GM21360 (cell line): ENCODE measurements around the gene SEC24D.

Source experiments
- ATAC-seq: cut with Tn5 transposase; IDR thresholded peaks from one replicate; pipeline ENCODE4 v1.9.1; 2021; ENCODE audit warnings: mild to moderate bottlenecking, moderate library complexity; ENCODE audit not compliant: unreplicated experiment

The SEC24D gene

DNA sequence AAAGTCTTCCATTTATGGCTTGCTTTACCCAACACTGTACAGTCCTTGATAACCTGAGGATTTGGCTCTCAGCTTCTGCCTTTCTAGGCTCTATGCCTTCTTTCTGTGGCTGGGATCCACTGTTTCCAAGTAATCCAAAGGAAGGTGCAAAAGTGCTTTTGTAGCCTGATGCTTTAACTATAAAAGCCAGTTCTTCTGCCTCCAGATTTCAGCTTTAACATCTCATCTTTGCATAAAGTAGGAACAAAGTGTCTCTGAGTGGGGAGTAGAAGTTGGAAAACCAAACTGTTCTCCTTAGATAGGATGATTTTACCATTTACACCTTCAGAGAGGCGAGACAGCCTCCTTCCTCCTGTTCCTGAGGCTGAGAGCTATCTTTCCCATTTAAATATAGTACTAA is 11.1 kb upstream of the SEC24D start:
- ATAC-seq, result no peak

DNA sequence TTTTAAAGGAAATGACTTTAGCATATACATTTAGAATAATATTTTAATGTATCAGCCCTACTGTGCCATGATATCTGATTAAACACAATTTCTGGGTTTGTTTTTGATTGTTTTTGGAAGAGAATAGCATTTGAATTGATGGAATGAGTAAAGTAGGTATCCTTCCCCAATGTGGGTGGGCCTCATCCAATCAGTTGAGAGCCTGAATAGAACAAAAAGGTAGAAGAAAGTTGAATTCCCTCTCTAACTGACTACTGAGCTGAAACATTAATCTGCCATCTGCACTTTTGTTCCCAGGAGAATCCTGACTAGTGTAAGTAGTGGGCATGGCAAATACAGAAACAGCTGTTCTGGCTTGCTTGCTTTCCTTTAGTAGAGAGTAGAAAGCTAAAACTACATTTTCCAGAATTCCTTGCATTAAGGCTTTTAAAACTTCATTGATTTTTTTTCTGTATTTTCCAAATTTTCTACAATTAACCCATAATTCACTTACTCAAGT is 9.7 kb upstream of the SEC24D start:
- ATAC-seq, result no peak

DNA sequence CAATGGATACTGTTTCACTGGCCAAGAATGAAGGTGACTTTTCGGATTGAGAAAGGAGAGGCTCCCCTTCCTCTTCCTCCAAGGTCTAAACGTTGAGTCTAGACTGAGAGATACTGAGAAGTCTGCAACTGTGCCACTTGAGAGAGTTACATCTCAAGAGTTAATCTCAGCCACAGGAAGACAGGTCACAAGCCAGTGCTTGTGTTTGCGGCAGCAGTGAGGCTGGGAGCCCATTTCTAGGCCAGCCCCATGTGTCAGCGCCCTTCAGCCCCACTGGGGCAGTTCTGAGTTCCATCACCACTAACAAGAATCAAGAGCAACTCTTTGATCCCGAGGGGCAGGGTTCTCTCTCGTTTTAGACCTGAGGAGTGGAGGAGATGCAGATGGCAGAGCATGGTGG is 7.3 kb upstream of the SEC24D start:
- no peak for ATAC-seq

DNA sequence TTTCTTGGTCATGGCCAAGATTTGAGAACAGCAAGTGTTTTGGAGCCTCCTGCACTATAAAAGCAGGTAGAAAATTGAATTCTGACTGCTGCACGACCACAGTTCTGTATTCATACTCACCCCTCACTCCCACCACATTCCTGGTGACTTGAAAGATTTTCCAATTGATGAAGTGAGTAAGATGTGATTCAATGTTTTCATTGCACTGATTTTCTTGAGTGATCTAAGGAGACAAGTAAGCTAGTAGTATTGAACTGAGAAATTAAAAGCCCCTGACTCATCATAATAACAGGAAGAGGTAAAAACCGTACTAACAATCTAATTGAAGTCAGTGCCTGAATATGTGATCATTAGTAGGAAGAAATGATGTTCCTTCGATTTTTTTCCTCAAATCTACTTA is 6.1 kb upstream of the SEC24D start:
- no peak for ATAC-seq

DNA sequence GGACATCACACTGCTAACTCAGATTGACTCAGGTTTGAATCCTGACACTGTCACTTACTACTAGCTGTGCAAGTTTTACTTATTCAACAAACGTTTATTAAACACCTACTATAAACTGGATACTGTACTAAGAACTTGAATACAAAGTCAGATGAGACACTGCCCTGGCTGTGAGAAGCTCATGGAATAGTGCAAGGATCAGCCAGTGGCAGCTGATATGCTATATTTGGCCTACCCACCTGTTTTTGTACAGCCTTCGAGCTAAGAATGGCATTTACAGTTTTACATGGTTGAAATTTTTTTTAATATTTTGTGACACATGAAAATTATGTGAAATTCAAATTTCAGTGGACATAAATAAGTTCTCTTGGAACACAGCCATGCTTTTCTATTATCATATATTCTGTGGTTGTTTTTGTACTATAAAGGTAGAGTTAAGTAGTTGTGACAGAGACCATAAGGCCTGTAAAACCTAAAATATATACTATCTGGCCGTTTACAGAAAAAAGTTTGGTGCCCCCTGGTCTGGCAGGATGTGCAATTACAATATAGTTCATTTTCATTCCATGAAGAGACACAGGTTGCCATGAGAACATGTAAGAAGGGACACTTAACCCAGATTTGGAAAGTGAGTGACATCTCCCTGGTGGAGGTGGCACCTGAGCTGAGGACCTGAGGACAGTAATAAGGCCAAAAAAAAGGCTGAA is 3.4 kb upstream of the SEC24D start:
- ATAC-seq, result no peak

DNA sequence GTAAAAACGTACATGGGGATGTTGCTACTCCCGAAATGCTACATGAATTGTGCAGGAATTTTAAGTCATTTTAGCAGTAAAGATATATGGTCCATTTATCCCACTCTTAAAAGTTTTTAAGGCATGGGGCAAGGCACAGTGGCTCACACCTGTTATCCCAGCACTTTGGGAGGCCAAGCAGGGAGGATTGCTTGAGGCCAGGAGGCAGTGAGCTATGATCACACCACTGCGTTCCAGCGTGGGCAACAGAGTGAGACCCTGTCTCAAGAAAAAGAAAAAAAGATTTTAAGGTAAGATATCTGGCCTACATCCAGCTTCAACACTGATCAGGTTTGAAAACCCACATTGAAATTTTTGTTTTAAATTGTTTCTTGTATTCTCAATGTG is 1.2 kb upstream of the SEC24D start:
- ATAC-seq, result no peak

DNA sequence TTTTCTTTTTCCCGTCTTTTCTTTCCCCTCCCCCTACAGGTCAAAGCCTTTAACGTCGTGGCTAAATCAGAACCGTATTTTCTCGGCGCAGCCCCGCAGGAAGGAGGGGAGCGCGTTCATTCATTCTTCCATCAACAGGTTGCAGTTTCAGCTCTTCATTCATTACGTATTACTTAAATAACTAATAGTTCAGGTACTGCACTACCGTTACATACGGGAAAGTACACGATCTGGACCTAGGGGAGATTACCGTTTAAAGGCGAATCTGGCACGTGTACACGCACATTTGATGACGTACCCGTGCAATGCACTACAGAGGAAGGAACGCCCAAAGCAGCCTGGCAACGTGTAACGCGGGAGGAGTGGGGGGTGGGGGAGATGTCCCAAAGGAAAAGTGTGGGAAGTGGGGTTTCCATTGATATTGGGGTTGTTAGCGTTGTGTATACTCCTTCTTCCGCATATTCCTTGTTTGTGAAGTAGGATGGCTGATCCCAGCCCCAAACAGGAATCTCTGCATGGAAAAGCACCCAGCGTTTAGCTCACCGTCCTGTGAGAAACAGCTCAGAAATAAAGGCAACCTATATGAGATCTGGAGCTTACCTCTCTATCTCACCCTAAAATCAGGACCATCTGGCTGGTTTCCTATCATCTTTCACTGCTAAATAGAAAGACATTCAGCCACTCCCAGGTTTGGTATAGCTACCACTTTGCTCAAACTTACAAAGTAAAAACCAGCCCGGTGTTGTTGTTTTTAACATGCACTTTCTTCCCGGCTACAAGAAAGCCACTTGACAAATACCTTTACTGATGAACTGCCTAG is 585 bp upstream of the SEC24D start:
- ATAC-seq, result peak; percentile 42

DNA sequence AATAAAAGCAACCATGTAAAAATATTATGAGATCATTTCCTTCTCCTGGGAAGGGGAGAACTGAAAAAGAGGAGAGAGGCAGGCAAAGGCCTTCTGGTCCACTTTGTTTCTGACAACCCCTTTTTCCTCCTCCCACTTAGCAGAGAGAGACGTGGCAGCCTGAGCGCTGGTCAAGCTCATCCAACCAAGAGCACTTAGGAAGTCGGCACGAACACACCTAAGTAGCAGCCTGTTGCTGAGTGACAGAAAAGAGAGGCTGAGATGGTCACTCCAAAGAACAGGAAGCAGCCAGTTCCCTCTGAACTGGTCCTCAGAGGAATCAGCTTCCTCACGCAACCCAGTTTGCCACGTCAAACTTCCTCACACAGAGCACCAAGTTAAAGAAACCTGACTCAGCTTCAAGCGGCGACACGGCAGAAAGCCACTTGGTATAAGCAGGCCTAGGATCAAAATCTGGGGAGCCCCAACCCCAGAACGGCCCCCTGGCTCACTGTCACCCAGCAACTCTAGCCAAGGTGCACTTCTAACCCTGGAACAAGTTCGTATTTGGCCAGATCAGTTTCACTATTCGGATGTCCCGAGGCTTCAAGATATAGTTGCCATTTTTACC is 861 bp downstream of the SEC24D start:
- ATAC-seq, result peak; percentile 49

DNA sequence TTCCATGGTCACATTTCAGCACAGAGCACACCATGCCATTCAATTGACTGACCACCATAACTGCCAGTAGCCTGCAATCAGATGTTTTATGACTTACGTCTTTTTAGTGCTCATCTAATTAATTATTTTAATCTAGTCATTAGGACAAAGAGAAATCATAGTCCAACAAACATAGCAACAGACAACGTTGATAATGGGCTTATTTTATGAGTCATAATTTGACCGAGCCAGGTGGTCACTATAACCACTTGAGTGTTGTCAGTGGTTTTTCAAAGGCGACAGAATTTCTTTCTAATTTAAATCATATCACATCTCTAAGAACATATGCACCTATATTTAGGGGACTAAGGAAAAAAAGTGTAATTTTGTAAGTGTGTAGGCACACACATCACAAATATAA is 1.9 kb downstream of the SEC24D start:
- ATAC-seq, result no peak

DNA sequence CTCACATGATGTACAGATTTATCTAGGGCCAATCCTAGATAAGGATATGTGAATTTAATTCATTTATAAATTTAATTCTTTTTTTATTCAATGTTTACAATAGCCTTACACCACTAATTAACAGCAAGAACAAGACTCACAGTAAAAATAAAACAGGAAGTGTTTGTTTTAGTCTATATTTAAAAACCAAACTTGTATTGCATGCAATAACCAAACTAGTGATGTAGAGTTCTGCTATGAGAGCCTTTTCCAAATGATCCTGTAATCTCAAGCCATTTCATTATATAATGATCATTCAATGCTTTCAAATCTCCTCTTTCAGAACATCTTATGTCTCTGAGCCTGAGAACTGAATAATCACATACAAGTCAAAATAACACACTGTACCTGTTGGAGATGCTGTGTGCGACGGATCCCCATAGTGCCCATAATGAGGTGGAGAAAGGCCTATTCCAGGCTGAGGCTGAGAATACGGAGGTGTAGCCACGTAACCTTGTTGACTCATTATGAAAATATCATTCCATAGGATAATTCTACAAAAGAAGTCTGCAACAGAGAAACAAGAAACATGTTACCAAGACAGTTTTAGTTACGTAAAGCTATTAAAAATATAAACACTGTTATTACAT is 2.6 kb downstream of the SEC24D start:
- ATAC-seq, result no peak

DNA sequence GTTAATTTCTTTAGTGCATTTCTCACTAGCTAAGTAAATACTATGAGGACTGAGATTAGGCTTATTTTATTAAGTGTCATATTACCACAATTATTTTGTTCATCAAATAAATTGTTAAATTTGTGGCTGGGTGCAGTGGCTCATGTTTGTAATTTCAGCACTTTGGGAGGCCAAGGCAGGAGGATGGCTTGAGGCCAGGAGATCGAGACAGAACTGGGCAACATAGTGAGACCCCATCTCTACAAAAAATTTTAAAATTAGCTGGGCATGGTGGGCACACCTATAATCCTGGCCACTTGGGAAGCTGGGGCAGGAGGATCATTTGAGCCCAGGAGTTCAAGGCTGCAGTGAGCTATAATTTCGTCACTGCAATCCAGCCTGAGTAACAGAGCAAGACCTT is 6.8 kb downstream of the SEC24D start:
- no peak for ATAC-seq

DNA sequence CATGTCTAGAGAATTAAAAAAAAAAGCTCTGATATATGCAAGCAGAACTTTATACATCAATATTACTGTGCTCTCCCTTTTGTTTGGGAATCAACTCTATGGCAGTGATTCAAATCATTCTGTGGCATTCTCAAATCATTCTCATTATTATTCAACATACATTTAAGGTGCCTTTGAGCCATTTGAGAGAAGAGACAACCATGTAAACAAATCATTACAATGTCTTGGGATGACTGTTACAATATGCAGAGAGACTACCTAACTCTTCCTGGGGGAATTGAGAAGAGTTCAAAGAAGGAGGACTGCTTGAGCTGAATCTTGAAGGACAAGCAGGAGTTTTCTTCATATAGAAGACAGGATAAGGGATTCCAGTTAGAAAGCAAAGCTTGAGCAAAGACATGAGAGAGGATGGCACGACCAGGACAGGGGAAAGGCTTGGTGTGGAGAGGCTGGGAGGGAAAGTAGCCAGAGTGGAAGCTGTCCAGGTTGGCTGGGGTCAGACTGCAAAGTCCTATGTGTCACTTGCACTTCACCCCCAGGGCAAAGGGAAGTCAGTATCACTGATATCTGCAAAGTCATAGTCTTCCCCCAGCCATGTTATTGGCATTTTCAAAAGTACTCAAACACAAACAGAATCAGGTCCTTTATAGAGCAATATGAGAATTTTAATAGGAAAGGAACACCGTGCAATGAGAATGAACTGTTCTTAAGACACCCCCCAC is 9.0 kb downstream of the SEC24D start:
- ATAC-seq, result no peak

DNA sequence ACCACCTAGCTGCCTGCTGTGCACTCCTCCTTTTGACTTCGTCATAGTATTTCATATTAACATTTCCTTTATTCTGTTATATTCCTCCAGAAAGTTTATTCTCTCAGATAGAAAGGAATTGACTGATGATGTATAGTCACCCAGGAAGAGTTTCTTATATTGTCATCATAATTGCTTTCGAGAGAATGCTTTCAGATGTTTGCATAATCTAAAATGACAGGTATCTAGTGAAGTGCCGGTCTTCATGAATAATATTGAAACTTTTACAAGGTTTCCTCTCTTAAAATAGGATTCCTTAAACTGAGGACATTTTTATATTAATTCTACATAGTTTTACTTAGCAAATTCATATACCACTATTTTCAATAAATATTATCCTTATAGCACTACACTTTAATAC is 10.1 kb downstream of the SEC24D start:
- ATAC-seq, result peak; percentile 69

DNA sequence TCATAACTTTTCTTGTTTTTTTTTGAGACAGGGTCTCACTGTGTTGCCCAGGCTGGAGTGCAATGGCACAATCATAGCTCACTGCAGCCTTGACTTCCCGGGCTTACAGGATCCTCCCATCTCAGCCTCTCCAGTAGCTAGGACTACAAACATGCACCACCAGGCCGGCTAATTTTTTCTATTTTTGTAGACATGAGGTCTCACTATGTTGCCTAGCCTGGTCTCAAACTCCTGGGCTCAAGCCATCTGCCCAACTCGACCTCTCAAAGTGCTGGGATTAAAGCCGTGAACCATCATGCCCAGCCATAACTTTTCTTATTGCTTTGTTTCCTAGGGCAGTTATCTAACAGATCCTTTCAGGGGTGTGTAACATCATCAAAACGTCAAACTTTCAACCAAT is 11.8 kb downstream of the SEC24D start:
- no peak for ATAC-seq

DNA sequence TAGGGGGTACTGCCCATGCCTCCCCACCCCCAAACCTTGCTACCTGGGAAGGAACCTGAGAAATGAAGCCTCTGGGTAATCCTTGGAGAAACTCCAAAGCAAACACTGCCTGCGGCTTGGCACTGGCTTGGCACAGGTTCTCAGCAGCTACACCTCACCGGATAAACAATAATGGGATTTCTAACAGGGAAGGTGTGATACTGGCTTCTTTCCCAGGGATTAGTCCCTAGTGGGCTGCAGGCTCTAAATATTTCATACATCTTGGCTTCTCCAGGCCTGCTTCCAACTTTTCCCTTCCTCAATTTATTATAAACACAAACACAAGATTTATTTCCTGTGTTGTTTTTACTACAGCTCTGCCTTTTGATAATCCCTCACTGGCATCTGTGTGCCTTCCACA is 12.5 kb downstream of the SEC24D start:
- no peak for ATAC-seq

DNA sequence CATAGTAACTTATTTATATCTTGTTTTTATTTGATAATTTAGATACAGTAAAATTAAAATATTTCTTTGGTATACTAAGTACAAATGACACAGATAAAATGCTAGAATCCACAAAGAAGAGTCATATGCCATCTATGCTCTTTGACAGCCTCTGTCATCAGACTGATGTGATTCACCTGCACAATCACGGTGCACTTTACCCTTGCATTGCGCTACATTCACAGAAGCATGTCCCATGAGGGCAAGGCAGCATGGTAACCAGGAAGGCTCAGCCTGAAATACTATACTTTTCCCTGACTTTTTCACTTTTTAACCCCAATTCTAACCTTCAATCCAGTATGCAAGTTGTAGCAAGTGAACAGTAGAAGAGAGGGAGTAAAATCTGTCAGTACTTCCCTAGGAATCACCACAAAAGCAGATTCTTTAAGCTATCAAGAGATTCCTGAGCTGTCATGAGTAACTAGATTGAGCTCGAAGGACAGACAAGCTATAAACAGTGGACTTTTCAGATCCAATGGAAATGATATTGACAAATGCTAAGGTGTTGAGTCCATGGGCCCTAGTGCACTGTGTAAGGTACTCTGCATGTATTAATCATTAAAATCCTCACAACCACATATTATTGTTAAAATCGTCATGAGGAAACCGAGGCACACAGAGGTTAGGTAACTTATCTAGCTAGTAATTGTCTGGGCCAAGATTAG is 14.2 kb downstream of the SEC24D start:
- ATAC-seq, result no peak

DNA sequence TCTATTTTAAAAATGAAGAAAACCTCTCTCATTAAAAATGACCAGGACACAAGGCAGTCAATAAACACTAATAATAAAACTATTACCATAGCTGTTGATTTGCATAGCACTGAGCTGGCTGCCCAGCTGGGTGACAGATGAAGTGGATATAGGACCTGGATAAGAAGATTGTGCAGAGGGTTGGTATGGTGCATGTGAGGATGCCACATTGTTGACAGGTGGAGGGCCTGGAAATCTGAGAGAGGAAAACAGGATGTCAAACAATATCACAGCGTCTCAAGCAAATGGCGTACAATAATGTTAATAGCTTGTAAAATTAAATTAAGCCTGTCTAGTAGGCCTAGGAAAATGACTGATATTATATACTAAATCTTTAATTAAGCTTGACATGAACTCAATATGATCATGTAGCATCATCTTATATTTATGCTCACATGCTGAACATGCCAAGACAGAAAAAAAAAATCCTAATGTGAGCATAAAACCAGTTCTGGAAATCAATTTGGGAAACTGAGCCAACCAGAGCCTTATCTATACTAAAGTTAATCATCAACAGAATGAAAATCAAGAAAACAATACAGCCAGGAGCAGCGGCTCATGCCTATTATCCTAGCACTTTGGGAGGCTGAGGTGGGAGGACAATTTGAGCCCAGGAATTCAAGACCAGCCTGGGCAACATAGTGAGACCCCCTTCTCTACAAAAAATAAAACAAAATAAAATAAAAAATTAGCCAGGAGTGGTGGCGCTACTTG is 18.6 kb downstream of the SEC24D start:
- ATAC-seq, result no peak

DNA sequence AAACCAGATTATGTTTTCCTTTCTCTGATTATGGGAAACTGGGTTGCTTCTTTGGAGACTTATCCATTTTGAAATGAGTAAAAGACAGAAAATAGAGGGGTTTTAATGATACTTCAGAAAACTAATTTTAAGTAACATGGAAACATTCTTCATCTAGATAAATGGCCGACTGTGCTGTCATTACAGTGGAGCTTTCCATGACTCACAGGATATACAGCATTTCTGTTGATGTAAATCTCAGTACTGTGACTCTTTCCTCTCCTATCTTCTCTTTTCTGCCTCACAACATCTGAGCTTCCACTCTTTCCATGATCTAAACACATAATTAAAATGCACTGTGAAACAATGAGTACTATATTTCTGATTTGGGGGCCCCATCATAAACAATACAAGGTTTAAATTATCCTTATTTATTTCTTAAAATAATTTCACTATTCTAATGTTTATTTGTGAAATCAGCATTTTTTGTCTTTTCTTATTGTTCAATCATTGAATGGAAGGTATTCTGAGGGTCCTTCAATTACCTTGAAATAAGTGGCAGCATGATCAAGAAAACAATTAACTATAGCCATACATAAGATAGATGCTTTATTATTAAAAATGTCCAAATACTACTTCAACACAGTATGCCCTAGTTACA is 19.3 kb downstream of the SEC24D start:
- ATAC-seq, result no peak

DNA sequence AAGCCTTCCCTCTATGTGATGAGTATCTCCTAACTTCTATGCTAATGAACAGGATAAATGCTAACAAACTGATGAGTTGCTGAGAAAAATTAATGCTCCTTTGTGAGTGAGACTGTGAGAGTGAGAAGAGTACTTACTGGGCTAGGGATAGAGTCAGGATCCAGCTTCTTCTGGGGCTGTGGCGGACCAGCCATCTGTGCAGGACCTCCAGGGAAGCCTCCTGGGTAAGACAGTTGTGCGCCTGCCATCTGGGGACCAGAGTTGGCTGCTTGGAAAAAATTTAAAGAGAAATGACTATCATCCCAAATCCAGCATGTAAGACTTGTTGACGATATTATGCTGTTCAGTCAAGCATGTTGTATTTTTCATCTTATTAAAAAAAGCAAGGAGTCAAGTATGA is 21.0 kb downstream of the SEC24D start:
- ATAC-seq, result no peak
